GM12892 (cell line): ENCODE data around the gene RTN4RL1.

Source experiments
- DNase-seq: peaks from one replicate; pipeline ENCODE4 v3.0.0; 2011; ENCODE audit not compliant: insufficient read length
- FAIRE-seq: peaks from 2 replicates; lab custom pipeline; 2011; peaks lifted over from hg19 to GRCh38; lab: Jason Lieb, UNC
- POLR2A ChIP-seq: IDR thresholded peaks from 2 replicates; pipeline ENCODE4 v1.6.1; 2011; ENCODE audit warnings: low read depth, low read length, control low read depth
- POLR2AphosphoS5 ChIP-seq: IDR thresholded peaks from 2 replicates; pipeline ENCODE4 v1.6.1; 2011; ENCODE audit warnings: low read depth, low read length, control low read depth
- TAF1 ChIP-seq: IDR thresholded peaks from 2 replicates; pipeline ENCODE4 v1.6.1; 2011; ENCODE audit warnings: low read depth, mild to moderate bottlenecking, control low read depth, low read length, borderline replicate concordance

Gene RTN4RL1

DNA sequence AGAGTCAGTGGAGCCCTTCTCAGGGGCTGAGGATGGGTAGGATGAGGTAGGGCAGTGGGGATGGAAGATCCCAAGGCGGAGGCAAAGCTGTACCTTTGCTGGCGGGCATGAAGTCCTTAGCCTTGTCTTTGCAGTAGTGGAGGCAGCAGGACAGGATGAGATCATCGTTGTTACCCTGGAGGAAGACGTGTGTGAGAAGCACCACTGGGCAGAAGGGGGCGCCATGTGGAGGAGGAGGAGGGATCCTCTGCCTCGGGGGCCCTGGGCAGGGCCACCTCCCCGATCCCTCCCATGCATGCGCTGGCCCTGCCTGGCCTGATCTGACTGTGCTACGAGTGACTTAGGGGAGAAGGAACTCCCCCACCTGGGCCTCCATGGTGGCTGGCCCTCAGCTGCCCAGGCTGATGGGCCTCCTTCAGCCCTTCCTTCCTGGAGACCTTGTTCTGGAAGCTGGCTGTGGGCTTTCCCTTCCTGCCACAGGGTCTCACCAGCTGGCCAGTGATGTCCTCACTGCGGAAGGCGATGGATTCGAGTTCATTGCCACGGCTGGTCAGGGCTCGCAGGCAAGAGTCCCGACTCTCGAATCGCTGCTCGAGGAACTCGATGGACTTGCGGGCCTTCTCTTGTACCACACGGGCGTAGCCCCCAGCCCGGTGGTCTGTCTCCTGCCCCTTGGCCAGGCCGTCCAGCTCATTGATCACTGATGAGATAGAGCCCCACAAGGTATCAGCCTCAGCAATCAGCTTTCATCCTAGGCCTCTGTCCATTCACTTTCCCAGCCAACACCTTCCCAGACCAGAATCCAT, 40.0 kb upstream of the RTN4RL1 start:
- DNase-seq (no peak), FAIRE-seq (peak; percentile 94)

DNA sequence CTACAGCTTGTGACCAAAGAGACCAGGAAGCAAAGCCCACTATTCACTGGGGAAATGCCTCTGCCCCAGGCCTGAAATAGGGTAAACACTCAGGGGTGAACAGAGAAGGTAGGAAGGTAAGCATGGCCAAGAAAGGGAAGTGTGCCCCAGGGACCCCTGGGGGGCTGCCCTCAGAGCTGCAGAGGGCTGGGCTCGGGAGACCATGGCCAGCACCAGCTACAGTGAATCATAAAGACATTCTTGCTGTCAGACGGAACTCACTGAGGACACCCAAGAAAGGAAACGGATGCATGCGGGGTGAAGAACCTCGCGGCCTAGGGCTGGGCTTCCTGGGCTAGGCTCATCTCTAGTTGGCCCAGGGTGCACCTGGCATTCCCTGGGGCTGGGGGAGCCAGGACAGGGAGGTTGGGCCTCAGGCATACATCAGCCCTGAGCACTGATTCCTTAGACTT, 39.4 kb upstream of the RTN4RL1 start:
- TF ChIP-seq TAF1 (no peak), POLR2A (no peak; the same call in none of the 2 replicates), POLR2AphosphoS5 (no peak)
- no peak for FAIRE-seq
- DNase-seq = no peak

More for the DNA sequence above, 40.0 kb upstream of the RTN4RL1 start:
- TF ChIP-seq POLR2AphosphoS5 (peak; percentile 86; the same call in 1 of the 2 replicates), TAF1 (no peak), POLR2A (peak; percentile 51)

DNA sequence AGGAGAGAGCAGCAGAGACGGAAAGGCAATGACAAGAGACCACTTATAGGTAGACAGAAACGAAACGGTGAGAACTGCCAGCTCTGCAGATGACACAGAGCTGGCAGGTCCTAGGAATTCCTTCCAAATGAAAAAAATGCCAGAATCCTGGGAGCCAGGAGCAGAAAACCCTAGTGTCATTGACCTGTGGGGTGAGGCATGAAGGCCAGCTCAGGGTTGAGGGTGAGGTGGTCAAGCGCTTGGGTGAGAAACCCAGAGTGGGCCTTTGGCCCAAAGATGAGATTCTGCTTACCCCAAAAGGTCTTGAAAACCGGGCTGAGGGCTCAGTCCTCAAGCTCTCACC, 39.0 kb upstream of the RTN4RL1 start:
- no peak for TF ChIP-seq POLR2AphosphoS5
- no peak for TF ChIP-seq TAF1
- no peak for TF ChIP-seq POLR2A
- FAIRE-seq (no peak), DNase-seq (no peak)

DNA sequence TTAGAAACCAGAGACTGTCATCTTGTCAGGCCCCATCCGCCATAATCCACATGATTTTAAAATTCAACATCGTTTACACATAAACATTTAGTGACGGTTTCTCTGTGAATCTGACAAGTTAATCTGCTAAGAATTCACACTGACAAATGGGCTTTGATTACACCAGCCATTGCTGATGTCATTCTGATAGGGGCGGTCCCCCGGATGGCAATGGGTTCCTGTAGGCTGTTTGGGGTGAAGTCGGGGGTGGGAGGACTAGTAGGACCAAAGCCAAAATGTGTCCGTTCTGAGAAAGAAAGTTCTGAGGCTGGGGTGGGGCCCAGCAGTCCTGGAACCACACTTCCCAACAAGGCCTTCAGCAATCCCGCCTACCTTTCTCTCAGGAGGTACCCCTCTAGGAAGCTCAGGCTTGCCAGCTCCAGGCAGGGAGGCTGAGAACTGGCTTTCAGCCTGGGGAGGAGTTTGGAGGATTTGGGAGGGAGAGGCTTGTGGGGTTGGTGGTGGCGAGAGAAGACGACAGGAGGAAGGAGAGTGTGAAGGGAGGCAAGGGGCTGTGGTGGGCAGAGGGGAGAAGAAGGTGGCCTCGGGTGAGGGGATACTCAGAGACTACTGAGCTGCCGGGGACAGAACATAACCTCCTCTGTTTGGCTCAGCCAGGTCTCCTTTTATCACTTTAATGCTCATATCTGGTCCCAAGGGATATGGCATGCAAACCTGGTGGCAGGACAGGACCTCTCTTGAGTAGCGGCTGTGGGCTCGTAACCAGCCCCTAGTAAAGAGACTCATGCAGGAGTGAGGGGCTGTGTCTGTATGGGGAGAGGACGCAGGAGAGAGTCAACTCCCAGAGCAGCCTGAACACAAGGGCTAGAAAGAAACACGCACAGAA, 38.4 kb upstream of the RTN4RL1 start:
- no peak for TF ChIP-seq TAF1
- peak; percentile 51; the same call in 1 of the 2 replicates for TF ChIP-seq POLR2A
- TF ChIP-seq POLR2AphosphoS5 = no peak
- FAIRE-seq (peak; percentile 78), DNase-seq (no peak)

DNA sequence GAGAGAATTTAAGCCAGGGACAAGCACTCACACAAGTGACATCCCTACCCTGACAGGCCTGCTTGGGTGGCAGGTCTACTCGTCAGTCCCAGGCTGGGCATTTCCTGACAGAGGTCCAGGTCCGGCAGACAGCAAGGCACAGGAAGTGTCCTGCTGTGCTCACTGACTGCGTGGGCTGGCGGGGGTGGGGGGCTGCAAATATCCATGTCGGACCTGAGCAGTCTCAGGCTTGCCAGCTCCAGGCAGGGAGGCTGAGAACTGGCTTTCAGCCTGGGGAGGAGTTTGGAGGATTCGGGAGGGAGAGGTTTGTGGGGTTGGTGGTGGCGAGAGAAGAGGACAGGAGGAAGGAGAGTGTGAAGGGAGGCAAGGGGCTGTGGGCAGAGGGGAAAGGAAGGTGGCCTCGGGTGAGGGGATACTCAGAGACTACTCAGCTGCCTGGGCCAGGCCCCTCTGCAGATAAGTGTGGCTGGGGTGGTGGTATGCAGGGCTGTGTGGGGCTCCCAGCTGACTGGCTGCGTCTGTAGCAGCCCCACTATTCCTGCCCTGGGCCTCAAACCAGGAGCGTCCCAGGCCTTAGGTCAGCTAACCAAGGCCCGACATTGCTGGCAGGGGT, 37.5 kb upstream of the RTN4RL1 start:
- DNase-seq (no peak), FAIRE-seq (no peak)
- peak; percentile 55 for TF ChIP-seq POLR2A
- peak; percentile 87 for TF ChIP-seq POLR2AphosphoS5
- TF ChIP-seq TAF1 = no peak

DNA sequence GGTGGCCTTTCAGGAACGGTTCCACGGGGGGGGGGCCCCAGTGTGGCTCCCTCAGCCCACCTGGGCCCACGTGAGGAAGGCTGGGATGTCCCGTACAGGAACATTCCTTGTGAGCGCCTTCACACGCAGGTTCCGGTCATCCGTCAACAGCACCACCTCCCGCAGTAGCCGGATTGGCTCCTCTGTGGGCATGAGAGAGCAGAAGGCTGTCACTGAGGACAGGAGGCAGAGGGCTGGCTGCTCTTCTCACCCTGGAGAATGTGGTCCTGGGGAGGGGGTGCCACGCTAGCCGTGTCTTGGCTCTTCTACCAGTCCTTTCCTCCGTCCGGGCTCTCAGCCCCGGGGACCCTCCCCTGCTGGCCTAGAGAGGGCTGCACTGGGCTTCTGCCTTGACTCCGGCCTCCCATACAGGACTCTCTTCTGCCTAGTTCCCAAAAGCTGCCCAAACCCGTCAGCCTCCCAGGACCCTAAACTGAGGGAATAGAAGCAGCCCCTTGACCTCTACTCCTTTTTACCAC, 36.4 kb upstream of the RTN4RL1 start:
- FAIRE-seq (no peak), DNase-seq (no peak)
- TF ChIP-seq POLR2AphosphoS5 = 0 out of 2 replicates have a peak, but pooled peaks have one; percentile 65
- no peak for TF ChIP-seq TAF1

DNA sequence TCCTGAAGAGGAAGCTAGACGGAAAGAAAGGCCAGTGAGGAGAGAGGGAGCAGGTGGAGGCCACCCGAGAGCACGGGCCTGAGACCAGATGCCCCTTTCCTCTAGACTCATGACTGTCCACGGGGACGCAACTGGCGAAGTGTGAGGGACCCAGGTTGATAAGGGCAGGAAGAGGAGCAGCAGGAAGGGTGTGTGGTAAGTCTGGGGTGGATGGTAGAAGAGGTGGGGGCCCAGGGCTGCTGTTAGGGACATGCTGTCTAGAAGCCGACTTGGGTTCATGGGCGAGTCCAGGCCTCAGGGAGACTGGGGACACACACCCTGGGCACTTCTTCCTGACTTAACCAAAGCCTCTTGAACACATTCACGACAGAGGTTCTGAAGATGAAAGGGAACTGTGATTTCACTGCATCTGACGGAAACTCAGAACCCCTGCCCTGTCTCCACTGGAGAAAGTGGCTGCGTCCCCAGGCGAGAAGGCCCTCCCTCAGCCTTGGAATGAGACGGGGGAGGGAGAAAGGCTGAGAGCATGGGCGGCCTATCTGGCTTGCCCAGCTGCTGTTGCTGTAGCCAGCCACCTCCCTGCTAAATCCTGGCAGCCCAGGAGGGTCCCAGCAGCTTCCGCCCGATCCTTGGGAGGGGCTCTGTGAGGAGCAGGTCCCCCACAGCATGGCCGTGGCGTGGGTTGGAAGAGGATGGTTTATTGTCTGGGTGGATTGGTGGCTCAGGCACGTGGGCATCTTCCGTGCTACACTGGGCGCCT, 35.7 kb upstream of the RTN4RL1 start:
- peak; percentile 64 for TF ChIP-seq POLR2A
- peak; percentile 61; the same call in 1 of the 2 replicates for TF ChIP-seq POLR2AphosphoS5
- TF ChIP-seq TAF1 = no peak
- no peak for DNase-seq
- peak; percentile 78 for FAIRE-seq

DNA sequence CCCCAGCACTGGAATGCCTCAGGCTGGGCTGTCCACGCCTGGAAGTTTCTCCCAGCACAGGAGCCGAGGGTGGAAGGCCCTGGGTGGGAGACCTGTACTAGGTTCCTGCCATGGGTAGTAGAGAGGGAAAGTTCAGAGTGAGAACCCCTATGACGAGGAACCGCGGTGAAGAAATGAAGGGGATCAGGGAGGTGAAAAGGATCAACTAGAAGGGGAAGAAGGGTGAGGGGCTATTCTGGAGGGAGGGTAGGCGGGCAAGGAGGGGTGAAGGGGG, 35.2 kb upstream of the RTN4RL1 start:
- TF ChIP-seq TAF1 = no peak
- no peak for TF ChIP-seq POLR2A
- no peak for TF ChIP-seq POLR2AphosphoS5
- no peak for FAIRE-seq
- DNase-seq = no peak

DNA sequence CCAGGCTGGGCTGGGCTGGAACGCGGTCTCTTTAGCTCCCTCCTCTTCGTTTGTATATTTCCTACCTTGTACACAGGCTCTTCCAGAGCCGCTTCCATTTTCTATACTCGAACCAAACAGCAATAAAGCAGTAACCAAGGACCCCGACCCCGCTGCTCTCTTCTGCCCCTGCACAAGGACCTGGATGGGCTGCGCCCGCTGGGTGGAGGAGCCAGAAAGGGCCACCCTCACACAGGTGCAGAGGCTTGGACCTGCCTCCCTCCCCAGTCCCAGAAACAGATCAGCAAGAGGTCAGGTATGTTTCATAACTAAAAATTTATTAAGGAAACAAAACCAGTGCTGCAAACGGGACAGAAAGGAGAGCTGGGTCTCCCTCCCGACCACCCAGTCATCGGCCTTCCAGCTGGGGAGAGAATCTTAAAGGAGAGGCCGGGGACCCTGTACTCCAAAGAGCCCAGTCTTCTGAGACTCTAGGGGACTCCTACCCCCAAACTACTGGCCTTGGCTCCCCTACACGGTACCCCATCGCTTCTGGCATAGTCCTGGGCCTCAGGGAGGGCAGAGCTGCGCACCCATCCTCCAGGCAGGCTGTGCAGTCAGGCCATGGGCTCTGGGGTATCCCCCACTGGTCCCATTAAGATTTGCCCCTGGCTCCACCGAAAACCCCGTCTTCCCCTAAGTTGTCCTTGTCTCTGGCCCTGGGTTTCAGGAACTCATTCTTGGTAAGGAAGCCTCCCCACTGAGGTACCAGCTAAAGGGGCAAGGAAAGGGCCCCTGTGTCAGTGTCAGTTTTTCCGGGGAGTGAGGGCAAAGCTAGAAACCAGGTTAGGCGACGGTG, 34.6 kb upstream of the RTN4RL1 start:
- TF ChIP-seq TAF1 (no peak), POLR2AphosphoS5 (peak; percentile 68; the same call in 1 of the 2 replicates)
- DNase-seq = no peak
- FAIRE-seq = no peak

DNA sequence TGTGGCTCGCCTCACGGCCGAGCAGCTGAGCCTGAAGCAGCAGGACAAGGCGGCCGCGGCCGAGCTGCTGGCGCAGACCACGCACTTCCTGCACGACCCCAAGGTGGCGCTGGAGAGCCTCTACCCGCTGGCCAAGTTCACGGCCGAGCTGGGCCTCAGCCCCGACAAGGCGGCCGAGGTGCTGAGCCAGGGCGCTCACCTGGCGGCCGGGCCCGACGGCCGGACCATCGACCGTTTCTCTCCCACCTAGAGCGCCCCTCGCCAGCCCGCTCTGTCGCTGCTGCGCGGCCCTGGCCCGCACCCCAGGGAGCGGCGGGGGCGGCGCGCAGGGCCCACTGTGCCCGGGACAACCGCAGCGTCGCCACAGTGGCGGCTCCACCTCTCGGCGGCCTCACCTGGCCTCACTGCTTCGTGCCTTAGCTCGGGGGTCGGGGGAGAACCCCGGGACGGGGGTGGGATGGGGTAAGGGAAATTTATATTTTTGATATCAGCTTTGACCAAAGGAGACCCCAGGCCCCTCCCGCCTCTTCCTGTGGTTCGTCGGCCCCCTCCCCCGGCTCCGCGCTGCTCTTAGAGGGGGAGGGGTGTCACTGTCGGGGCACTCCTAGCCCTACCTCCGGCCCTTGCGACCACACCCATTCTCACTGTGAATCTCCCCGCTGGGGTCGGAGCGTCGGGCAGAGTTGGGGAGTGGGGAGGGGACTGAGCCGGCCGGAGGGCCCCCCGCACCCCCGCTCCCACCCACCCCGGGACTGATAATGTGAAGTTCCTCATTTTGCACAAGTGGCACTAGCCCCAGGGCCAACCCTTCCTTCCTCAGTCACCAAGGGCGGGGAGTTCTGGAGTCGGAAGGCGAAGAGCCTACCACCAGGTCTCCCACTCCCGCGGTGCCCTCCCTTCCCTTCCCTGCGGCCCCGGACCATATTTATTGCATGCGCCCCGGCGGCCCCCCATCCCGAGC, 33.7 kb upstream of the RTN4RL1 start:
- DNase-seq = peak; percentile 81
- no peak; the same call in none of the 2 replicates for TF ChIP-seq POLR2AphosphoS5
- 0 out of 2 replicates have a peak, but pooled peaks have one; percentile 33 for TF ChIP-seq TAF1
- peak; percentile 46; the same call in 1 of the 2 replicates for TF ChIP-seq POLR2A
- peak; percentile 94 for FAIRE-seq
